OCI-LY1 (cell line): ENCODE data around the gene TXNRD1.

ENCODE experiments used
- H2AFZ ChIP-seq: fragments of 200-600 bp; sonication (generic), shearing (Covaris generic); 2 replicates; pipeline ENCODE4 v1.6.0; 2014; ENCODE audit warnings: antibody characterized with exemption, mild to moderate bottlenecking, low read length
- H3F3A ChIP-seq: fragments of 200-600 bp; sonication (generic), shearing (Covaris generic); 2 replicates; pipeline ENCODE4 v1.6.0; 2014; ENCODE audit warnings: mild to moderate bottlenecking, antibody characterized with exemption, low read length, moderate library complexity; ENCODE audit not compliant: insufficient read depth
- H3K27ac ChIP-seq: fragments of 200-600 bp; sonication (generic); 2 replicates; pipeline ENCODE4 v1.5.1; 2014; ENCODE audit warnings: low read length, mixed run types, mild to moderate bottlenecking, low read depth; ENCODE audit not compliant: poor library complexity, severe bottlenecking
- H3K27me3 ChIP-seq: fragments of 200-600 bp; sonication (generic); 2 replicates; pipeline ENCODE4 v1.6.0; 2014; ENCODE audit warnings: antibody characterized with exemption, mild to moderate bottlenecking, low read length, moderate library complexity; ENCODE audit not compliant: insufficient read depth
- H3K36me3 ChIP-seq: fragments of 200-600 bp; sonication (generic); 2 replicates; pipeline ENCODE4 v1.6.1; 2014; ENCODE audit warnings: mild to moderate bottlenecking, antibody characterized with exemption, low read length, moderate library complexity, mixed read lengths; ENCODE audit not compliant: insufficient read depth
- H3K4me1 ChIP-seq: fragments of 200-600 bp; sonication (generic); 2 replicates; pipeline ENCODE4 v1.5.1; 2014; ENCODE audit warnings: mild to moderate bottlenecking, low read length, moderate library complexity; ENCODE audit not compliant: insufficient read depth, severe bottlenecking
- H3K4me2 ChIP-seq: fragments of 200-600 bp; sonication (generic), shearing (Covaris generic); 2 replicates; pipeline ENCODE4 v1.6.1; 2014; ENCODE audit warnings: low read length
- H3K4me3 ChIP-seq: fragments of 200-600 bp; sonication (generic); 2 replicates; pipeline ENCODE4 v1.5.1; 2014; ENCODE audit warnings: low read length, low read depth, mild to moderate bottlenecking, mixed read lengths; ENCODE audit not compliant: poor library complexity, severe bottlenecking
- H3K79me2 ChIP-seq: fragments of 200-600 bp; shearing (Covaris generic); 2 replicates; pipeline ENCODE4 v1.6.1; 2016; ENCODE audit warnings: mixed run types, low read length, mixed read lengths; ENCODE audit not compliant: insufficient read depth
- H3K9ac ChIP-seq: fragments of 200-600 bp; sonication (generic), shearing (Covaris generic); 2 replicates; pipeline ENCODE4 v1.6.1; 2014; ENCODE audit warnings: mild to moderate bottlenecking, low read length, mixed read lengths
- H3K9me2 ChIP-seq: fragments of 200-600 bp; sonication (generic), shearing (Covaris generic); 2 replicates; pipeline ENCODE4 v1.6.1; 2014; ENCODE audit warnings: low read depth, mild to moderate bottlenecking, low read length, mixed read lengths
- H3K9me3 ChIP-seq: fragments of 200-600 bp; shearing (Covaris generic); 2 replicates; pipeline ENCODE4 v1.6.1; 2014; ENCODE audit warnings: low read length, mixed read lengths
- H4K20me1 ChIP-seq: fragments of 200-600 bp; sonication (generic), shearing (Covaris generic); 2 replicates; pipeline ENCODE4 v1.6.0; 2016; ENCODE audit warnings: mild to moderate bottlenecking, low read length; ENCODE audit not compliant: insufficient read depth
- CTCF ChIP-seq: fragments of 200-600 bp; sonication (generic), shearing (Covaris generic); IDR thresholded peaks from 2 replicates; pipeline ENCODE4 v1.5.1; 2017; ENCODE audit warnings: mild to moderate bottlenecking, antibody characterized with exemption, low read length, moderate library complexity, mixed read lengths
- EZH2 ChIP-seq: fragments of 200-600 bp; sonication (generic), shearing (Covaris generic); IDR thresholded peaks from 2 replicates; pipeline ENCODE4 v1.8.0; 2017; ENCODE audit warnings: borderline replicate concordance, mixed run types, mild to moderate bottlenecking, antibody characterized with exemption, low read length, moderate library complexity, mixed read lengths

TXNRD1 gene

DNA sequence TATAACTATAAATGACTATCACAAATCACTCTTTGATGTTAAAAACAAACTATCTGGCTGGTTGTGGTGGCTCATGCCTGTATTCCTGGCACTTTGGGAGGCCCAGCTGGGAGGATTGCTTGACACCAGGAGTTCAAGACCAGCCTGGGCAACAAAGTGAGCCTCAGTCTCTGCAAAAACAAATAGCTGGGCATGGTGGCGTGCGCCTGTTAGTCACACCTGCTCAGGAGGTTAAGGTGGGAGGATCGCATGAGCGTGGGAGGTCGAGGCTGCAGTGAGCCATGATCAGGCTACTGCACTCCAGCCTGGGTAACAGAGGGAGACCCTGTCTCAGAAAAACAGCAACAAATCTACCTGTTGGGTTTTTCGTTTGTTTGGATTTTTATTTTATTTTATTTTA, 5.4 kb downstream of the TXNRD1 start:
- Histone ChIP-seq H3K79me2 (no peaks in the 10 kb centered on the region), H3K36me3 (no peaks in the 10 kb centered on the region), H3K4me3 (no peak overlapping the region), H3K4me2 (no peak overlapping the region), H3K9me2 (no peaks in the 10 kb centered on the region), H4K20me1 (no peaks in the 10 kb centered on the region), H3K27me3 (no peaks in the 10 kb centered on the region), H3K9ac (no peak overlapping the region), H3K9me3 (no peaks in the 10 kb centered on the region), H3F3A (no peaks in the 10 kb centered on the region), H2AFZ (no peak overlapping the region), H3K27ac (no peak overlapping the region), H3K4me1 (no peaks in the 10 kb centered on the region)
- TF ChIP-seq CTCF (no peak), EZH2 (no peak)

GRCh38 chr12:104222976-104223375, 7.4 kb downstream of the TXNRD1 start:
- H3K9ac ChIP-seq = no peak overlapping the region
- H3K9me2 ChIP-seq = no peaks in the 10 kb centered on the region
- no peaks in the 10 kb centered on the region for H3K36me3 ChIP-seq
- H4K20me1 ChIP-seq = no peaks in the 10 kb centered on the region
- H3K27me3 ChIP-seq = no peaks in the 10 kb centered on the region
- H3K4me2 ChIP-seq = no peak overlapping the region
- no peak overlapping the region for H2AFZ ChIP-seq
- H3K79me2 ChIP-seq = no peaks in the 10 kb centered on the region
- H3K27ac ChIP-seq = no peak overlapping the region
- H3K9me3 ChIP-seq = no peaks in the 10 kb centered on the region
- no peaks in the 10 kb centered on the region for H3K4me1 ChIP-seq
- no peaks in the 10 kb centered on the region for H3F3A ChIP-seq
- no peak overlapping the region for H3K4me3 ChIP-seq
- TF ChIP-seq EZH2 = no peak
- TF ChIP-seq CTCF = no peak

- no peaks in the 10 kb centered on the region for H3K9me2 ChIP-seq
- no peak overlapping the region for H3K9ac ChIP-seq
- H3K79me2 ChIP-seq = no peaks in the 10 kb centered on the region
- no peak overlapping the region for H3K4me3 ChIP-seq
- no peak for TF ChIP-seq CTCF
- TF ChIP-seq EZH2 = no peak
- no peaks in the 10 kb centered on the region for H3K36me3 ChIP-seq
- H3F3A ChIP-seq = no peaks in the 10 kb centered on the region
- no peaks in the 10 kb centered on the region for H3K27me3 ChIP-seq
- no peaks in the 10 kb centered on the region for H4K20me1 ChIP-seq
- no peaks in the 10 kb centered on the region for H3K9me3 ChIP-seq
- H3K4me2 ChIP-seq = no peak overlapping the region
- H3K27ac ChIP-seq = no peak overlapping the region
- H2AFZ ChIP-seq = no peak overlapping the region
- no peaks in the 10 kb centered on the region for H3K4me1 ChIP-seq
Measured at GRCh38 chr12:104223712-104224111, 8.1 kb downstream of the TXNRD1 start.
